Measurements from ENCODE around the gene GATB. TPM values are rescaled to one million over a fixed set of nuclear protein-coding genes. Genes with fewer than 3 reads are reported as not detected.
A peak's percentile ranks its signal among the peaks of the same experiment; 100 is the strongest.
"Not testable (repeated sequence)": the region's sequence is repeated elsewhere in the genome, so short reads cannot be mapped to it uniquely, and the experiment has no call there.

Gene GATB
- total RNA-seq, 1 experiment from 2014 or later, result 22.7 TPM

DNA sequence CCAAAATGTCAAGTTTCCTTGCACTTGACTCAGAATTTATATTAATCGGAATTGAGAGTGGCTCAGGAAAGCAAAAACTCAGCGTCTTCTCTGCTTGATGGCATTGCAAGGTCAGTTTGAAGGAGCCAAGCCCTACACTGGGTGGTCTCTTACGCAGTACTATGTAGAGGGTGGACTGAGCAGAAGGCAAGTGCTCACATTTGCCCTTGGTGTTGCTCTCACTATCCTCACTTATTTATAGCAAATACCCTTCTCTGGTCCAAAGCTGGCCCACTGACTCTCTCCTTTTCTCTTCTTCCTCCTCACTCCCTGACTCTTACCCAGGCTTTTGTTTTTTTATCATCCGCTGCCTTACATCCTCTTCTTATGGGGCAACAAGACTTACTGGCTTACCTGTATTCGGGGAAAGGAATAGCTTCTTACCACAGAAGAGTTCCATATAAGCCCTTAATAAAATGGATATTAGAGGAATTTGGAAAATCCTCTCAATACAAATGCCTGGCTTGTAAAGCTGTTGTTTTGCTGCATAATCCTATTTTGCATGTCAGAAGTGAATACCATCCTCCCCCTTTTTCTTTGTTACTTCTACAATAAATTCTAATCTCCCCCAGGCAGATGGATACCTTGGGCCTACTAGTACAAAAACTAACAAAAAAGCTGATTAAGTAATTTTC, 24.8 kb upstream of the GATB start:
- DNase-seq (ENCODE audit: low spot score), result no peak

DNA sequence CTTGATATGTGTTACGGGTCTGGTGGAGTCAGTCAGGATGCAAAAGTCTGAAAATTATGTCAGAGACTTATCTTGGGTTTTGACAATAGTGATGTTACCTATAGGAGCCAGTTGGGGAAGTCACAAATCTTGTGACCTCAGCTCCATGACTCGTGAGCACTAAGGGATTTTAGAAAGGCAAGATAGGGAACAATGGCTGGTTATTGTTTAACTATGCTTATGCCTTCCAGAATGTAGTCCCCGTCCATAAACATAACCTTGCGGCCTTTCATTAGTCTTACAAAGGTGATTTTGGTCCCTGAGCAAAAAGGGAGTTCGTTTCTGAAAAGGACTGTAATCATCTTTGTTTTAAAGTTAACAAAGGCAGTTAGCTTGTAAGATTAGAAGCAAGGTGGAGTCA, 23.9 kb upstream of the GATB start:
- DNase-seq (ENCODE audit: low spot score), result no peak

DNA sequence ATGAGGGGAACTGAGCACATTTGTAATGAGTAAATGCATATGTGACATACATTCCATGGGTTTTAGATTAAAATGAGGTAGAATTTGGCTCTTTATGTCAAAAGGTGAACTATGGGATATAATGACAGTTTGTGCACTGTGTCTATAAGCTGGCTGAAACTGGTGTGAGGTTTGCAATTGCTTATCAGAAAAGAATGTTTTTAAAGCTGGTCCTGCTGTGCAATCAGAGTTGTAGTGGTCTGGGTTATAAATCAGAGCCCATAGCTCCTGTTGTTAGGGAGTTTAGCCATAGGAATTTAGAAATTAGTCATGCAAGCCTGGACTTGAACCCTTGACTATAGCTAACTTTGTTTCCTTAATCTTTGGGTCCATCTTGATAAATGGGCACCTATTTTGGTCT, 23.1 kb upstream of the GATB start:
- DNase-seq (ENCODE audit: low spot score), result no peak

DNA sequence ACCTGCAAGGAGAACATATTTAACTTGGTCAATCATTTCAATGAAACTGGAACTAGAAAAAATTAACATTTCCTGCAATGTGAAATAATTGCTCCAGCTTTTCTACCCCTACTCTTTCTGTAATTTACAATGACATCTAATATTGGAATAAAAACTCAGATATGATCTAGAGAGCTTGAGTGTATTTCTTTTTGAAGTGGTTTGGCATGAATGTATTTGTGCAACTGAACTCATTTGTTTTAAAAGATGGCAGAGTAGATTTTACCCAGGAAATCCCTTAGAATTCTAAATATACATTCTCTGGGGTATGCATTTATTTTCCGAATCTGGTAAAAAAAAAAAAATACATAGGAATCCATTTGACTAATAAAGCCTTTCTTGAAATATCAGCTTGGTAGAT, 21.5 kb upstream of the GATB start:
- no peak for DNase-seq (ENCODE audit: low spot score)

DNA sequence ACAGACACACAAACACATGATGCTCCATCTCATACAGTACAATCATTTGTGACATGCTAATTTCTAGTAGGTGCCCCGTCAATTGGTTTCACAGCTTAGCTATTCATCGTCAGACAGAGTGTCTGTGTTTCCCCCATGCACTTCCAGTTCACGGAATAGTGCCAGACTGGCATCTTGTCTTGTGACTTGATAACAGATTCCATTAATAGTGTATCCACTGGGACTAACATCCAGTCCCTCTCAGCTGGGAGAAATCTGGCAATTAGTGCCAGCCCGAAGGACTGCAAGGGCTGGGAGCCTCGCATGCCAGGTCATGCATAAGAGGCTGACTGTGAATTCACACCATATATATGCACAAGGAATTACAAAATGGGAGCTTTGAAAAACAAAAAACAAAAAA, 20.2 kb upstream of the GATB start:
- no peak for DNase-seq (ENCODE audit: low spot score)

DNA sequence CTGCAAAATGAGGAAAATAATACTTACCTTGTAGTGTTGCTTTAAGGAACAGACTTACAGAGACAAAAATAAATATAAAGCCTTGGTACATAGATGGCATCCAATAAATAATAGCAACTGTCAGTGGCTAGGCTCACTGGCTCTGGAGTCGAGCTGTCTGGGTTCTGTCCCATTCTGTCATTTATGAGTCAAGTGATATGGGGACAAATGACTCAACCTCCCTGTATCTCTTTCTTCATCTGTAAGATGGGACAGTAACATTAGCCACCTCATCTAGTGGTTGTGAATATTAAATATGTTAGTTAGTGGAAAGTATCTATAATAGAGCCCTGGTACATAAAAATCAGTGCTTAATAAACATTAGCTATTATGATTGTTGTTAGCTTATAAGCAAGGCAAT, 16.7 kb upstream of the GATB start:
- DNase-seq (ENCODE audit: low spot score), result no peak

DNA sequence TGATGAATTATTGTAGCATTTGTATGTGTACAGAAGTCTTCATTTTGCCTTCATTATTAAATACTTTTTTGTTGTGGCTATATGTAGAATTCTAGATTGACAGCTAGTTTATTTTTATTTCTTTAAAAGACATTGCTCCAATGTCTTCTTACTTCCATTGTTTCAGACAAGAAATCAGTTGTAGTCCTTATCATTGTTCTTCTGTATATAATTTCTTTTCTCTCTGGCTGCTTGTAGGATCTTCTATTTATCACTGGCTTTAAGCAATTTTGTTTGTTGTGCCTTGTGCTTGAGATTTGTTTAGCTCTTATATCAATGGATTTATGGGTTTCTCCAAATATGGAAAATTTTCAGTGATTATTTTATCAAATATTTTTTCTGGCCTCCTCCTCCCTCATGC, 13.5 kb upstream of the GATB start:
- no peak for DNase-seq (ENCODE audit: low spot score)

DNA sequence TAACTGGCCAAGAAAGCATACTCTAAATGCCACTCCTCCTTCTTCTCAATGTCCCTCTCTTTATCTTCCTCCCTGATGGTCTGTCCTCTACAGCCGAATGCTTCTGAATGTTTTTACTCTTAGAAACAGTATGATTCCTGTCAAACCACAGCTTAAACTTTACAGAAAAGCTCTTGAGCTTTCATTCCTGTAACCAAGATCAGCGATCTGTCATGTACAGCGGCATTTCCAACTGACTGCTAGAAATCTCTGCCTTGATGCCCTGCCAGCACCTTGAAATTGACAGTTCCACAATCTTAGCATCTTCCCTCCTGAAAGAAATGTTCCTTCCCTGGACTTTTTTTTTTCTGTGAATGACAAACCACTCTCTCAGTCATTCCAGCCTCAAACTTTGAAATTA, 11.5 kb upstream of the GATB start:
- no peak for DNase-seq (ENCODE audit: low spot score)

DNA sequence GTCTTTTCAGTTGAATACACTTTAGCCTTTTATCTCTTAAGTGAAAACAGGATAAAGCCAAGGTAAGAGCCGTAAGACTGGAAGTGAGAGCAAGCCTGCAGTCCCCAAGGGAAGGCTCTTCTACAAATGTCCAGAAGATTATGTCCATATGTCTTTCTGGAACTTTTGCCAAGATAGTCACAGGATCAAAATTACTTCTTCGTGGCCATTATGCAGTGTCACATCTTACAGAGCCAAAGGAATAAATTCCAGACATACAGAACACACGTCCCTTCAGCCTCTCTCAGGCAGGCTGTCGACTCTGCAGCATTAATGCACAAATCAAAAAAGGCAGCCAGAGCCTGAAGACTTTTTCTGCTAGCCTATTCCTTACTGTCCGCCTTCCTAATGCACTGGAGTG, 10.9 kb upstream of the GATB start:
- no peak for DNase-seq (ENCODE audit: low spot score)

DNA sequence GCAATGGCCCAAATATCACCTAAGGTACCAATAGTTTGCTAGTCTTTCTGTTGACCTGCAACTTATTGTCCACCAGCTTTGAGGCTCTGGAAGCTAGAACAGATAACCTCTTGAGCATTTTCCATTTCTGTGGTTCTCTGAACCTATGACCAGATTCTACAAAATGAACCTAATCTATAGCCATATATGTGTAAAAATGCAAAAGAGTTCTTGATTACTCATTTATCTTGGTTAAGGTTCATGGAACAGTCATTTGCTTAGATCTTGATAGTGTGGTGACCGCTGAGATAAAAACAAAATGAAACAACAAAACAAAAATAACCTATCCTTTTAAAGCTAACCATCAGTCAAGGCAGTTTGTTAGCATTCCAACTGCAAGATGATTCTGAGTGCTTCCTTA, 9.3 kb upstream of the GATB start:
- DNase-seq (ENCODE audit: low spot score), result no peak

DNA sequence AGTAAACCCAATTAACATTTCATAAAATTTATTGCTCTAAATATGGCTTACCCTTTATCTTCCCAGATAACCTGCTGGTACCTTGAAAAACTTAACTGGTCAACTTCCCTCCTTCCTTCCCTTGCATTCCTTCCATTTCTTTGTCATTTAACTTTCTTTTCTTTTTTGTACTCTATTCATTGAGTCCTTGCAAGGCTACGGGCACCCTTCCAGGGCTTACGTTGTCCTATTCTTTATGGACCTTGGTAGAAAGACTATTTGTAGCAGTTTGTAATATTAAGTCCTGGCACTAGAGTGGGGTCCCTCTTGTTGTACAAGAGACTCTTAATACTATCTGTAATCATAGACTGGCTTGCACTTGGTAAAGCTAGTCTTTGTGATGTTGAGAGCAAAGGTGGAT, 8.0 kb upstream of the GATB start:
- DNase-seq (ENCODE audit: low spot score), result no peak

DNA sequence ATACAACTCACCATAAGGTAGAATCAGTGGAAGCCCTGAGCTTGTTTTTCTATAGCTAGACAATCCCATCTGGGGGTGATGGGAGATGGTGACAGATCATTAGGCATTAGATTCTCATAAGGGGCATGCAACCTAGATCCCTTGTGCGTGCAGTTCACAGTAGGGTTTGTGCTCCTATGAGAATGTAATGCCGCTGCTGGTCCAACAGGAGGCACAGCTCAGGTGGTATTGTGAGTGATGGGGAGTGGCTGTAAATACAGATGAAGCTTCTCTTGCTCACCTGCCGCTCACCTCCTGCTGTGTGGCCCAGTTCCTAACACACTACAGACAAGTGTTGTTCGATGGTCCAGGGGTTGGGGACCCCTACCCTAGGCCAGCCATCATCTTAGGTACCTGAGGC, 5.9 kb upstream of the GATB start:
- DNase-seq (ENCODE audit: low spot score), result no peak

DNA sequence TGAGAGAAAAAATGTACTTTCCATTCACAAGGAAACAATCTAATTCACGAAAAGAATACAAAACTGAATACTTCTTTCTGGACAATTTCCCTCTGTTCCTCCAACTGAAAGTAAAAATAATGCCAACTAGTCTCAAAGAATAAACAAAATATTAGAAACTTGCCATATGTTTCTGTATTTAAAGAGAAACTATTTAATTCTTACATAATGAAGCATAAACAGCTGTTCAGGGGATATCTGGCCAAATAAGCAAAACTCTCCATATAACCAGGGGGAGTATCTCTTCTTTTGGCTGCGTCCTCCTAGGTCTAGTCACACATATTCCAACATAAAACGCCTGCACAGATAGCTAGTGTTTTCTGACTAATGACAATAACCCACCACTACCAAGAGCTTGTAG, 805 bp downstream of the GATB start:
- no peak for DNase-seq (ENCODE audit: low spot score)

DNA sequence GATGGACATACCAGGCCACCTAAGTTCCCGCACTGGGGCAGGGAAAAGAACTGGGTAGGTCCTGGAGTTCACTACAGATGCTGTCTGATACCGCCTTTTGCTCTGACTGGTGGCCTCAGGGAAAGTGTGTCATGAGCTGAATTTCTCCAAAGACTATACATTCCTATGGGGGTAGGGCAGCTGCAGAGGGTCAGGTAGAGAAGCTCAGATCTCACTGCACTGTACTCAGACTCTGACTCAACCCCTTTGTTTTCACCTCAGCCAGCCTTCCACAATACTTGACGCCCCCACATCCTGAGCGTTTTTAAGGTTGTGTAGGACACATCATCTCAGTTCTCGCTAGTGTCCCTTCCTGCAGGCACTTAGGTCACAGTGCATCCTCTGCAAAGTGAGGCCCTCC, 7.8 kb downstream of the GATB start:
- no peak for DNase-seq (ENCODE audit: low spot score)

DNA sequence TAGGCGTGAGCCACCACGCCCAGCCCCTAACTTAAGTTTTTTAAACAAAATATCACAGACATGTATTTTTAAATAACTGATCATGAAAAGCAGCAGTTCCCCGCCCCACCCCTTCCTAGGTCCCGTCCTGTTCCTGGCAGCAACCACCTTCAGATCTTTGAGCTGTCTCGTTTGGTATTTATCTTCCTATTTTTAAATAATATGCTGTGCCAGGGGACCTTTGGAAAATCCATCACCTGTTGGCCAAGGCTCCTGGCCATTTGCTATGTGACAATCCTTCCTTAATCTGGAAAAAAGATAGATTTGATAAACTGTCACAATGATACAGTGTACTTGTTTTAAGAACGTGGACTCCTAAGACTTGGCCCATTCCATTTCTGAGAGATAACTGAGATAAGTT, 10.7 kb downstream of the GATB start:
- no peak for DNase-seq (ENCODE audit: low spot score)

DNA sequence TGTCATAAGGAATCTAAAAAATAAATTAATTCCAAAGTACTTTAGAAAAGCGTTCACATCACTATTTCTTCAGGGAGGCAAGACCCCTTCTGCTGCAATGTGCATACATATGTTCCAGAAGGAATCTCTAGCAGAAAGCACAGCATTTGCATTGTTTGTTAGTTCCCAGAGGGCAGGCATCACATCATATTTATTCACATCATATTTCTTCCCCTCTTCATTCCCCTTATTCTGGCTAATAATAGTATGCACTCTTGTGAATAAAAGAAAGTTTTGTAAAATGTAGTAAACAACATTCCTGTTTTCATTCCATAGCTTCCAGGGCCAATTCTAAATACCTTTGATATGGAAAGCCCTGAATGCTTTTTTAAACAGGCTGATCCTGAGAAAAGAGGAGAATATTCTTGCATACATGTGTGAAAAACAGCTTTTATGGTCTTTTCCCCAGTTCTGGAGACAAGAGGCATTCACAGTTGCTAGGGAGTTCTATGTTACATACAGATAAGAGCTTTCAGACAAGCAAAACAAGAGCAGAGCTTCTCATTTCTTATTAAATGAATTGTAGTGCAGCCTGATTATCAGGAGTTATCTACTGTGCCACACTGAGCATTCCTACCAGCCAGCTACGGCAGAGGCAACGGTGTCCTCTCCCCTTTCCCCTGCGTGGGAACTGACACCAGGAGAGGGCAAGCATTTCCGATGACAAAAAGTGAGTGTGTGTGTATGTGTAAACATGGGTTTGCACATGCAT, 15.2 kb downstream of the GATB start:
- no peak for DNase-seq (ENCODE audit: low spot score)

DNA sequence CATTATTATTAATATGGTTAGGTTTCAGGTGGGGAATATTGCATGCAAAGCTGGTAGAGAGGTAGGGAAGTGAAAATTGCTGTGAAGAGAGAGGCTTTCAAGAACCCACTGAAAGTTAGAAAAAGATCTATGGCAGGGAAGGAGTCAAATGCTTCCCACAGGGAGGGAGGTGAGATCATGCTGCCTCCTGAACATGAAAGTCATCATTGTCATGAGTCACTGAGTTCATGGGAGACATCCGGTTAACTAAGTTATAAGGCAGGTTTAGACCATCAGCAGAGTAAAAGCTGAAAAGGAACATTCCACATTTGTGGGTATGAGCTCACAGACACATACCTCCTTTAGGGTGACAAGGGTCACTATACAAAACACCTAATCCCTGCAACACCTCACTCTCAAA, 16.2 kb downstream of the GATB start:
- DNase-seq (ENCODE audit: low spot score), result peak; percentile 95

DNA sequence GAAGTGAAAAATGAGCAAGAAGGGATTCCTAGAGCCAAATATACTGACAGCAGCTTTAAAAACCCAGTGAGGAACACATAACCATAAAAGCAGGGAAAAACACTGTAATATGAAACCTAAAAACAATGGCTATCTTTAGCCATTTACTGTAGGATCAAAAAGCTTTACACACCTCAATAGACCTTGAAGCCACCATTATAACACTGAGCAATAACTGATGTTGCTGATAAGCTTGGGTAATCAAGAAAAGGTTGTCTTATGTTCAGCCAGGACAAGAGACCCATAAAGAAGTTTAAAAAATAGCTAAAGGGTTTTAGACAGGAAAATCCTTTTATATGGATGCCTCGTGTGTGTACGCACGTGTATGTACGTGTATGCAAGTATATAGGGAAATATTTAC, 16.9 kb downstream of the GATB start:
- no peak for DNase-seq (ENCODE audit: low spot score)

DNA sequence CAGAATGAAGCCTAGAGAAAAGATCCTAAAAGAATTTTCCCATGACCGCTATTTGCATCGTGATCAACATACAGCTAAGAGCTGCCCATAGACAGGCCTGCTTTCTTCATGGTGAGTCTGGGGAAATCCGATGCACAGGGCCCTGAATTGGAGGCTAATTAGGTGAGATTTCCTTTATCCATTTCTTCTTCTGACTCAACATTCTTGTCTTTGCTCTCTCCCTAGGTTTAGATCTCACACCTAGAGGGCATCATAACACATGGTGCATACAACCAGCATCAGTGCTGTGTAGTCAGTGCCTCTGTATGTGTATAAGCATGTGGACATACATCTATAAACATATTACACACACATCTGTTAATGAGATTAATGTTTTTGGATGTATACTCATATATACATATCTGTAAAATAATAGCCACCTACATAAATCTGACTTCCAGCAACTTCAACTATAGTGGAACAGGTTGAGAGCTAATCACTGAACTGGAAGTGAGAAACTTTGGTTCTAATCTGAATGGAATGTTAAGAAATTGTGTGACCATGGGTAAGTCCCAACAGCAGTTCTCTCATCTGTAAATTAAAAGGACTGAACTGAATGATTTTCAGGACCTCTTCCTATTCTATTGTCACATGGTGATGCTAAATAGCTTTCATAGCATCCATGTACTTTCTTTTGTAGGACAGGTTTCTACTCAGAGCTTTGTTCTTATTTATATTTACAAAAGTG, 17.5 kb downstream of the GATB start:
- no peak for DNase-seq (ENCODE audit: low spot score)

DNA sequence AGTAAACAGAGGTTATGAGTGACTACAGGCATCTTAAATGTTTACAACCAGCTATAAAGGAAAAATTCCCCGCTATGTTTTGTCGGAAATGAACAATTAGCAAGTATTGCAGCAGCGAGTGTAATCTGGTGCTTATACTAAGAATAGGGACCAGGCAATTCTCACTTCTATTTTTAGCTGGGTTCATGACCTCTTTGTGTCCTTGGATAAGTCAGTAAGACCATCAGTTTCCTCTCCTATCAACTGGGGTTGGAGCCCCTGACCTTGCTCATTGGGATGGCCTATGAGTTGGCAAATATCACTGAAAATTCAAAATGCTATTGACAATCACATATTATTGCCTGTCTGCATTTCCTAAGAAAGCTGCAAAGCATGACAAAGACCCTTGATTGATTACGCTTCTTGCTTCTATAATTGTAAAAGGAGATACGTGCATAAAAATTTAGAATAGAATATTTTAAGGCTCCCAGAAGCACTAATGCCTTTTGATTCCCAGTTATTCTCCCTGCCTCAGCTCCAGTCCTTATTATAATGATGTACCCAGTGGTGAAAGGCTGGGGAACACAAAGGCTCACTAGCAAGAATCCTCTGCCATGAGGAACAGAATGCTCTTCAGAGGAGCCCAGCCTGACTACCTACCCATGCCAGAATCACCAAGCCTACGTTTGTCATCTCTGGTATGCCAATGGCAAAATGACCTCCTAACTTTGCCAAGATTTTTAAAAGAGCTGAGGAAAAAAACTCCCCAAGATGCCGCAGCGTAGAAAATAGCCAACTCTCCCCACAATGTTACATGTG, 21.9 kb downstream of the GATB start:
- DNase-seq (ENCODE audit: low spot score), result no peak

DNA sequence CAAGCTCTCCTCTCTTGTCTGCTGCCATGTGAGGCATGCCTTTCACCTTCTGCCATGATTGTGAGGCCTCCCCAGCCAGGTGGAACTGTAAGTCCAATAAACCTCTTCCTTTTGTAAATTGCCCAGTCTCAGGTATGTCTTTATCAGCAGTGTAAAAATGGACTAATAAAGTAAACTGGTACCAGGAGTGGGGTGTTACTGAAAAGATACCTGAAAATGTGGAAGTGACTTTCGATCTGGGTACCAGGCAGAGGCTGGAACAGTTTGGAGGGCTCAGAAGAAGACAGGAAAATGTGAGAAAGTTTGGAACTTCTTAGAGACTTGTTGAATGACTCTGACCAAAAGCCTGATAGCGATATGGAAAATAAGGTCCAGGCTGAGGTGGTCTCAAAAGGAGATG, 24.0 kb downstream of the GATB start:
- DNase-seq (ENCODE audit: low spot score), result not testable (repeated sequence)

DNA sequence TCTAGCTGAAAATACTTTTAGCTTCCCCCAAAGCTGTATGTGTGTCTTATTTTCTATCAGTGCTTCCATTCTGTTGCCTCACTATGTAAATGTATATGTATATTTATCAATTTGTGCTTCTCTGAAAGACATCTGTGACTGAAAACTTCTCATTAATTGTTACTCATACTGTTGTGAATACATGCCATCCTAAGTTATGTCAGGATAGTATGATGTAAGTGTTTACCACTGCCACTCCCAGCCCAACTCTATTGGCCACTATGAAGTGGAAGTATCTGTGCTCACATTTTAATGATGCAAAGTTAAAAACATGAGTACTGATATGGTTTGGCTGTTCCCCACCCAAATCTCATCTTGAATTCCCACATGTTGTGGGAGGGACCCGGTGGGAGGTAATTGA, 24.4 kb downstream of the GATB start:
- no peak for DNase-seq (ENCODE audit: low spot score)

All from H4 (cell line).